B cell (primary cell): ENCODE results near the gene DEF6.

Experiments
- EZH2 ChIP-seq: IDR thresholded peaks from 2 replicates; pipeline ENCODE4 v1.6.1; 2012; ENCODE audit warnings: borderline replicate concordance, low read depth, mild to moderate bottlenecking, moderate library complexity, low read length; ENCODE audit not compliant: insufficient read depth, poor library complexity, severe bottlenecking
- TF ChIP-seq, protein P1 (sequence below): fragments of 200-600 bp; IDR thresholded peaks from one replicate; pipeline ENCODE4 v1.8.0; 2022; ENCODE audit warnings: antibody characterized with exemption, mild to moderate bottlenecking

GRCh38 chr6:35304299-35304698 lies 6.7 kb downstream of the DEF6 start:
- TF ChIP-seq, protein P1, sequence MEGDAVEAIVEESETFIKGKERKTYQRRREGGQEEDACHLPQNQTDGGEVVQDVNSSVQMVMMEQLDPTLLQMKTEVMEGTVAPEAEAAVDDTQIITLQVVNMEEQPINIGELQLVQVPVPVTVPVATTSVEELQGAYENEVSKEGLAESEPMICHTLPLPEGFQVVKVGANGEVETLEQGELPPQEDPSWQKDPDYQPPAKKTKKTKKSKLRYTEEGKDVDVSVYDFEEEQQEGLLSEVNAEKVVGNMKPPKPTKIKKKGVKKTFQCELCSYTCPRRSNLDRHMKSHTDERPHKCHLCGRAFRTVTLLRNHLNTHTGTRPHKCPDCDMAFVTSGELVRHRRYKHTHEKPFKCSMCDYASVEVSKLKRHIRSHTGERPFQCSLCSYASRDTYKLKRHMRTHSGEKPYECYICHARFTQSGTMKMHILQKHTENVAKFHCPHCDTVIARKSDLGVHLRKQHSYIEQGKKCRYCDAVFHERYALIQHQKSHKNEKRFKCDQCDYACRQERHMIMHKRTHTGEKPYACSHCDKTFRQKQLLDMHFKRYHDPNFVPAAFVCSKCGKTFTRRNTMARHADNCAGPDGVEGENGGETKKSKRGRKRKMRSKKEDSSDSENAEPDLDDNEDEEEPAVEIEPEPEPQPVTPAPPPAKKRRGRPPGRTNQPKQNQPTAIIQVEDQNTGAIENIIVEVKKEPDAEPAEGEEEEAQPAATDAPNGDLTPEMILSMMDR: no peak
- no peak for TF ChIP-seq EZH2
